Measurements from ENCODE around the gene TMEM252. TPM values are rescaled to one million over a fixed set of nuclear protein-coding genes. Genes with fewer than 3 reads are reported as not detected.

Gene TMEM252
- total RNA-seq, 4 donors from 2014 or later: not detected

DNA sequence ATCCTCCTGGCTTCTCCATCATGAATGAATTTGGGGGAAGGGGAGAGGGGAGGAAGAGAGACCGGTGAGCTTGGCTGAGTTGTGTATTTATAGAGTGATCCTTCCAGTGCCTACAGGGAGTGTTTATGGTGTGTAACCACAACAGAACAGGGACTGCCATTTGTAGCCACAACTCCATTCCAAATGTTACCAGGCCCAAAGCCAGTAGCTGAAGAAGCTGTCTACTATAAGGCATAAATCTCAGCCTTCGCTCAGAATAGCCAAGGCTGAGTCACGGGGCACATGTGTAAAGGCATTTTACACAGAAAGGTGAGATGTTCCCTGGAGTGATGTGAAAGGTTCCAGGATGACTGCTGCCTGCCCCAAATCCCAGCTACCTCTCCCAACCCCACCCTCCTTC is 2.5 kb downstream of the TMEM252 start:
- H3K27me3 ChIP-seq: no peaks in the 10 kb centered on the region
- H3K9me3 ChIP-seq: no peaks in the 10 kb centered on the region
- no peak overlapping the region for H3K4me3 ChIP-seq
- WGBS: 53% methylated on average over 3 of the region's 3 CpGs
- H3K36me3 ChIP-seq: no peaks in the 10 kb centered on the region
- DNase-seq (ENCODE audit: low spot score in 2 of 2): no peak
- no peaks in the 10 kb centered on the region for H3K4me1 ChIP-seq
- no peak overlapping the region for H3K27ac ChIP-seq
- peak; percentile 64 for TF ChIP-seq EP300 (IDR thresholded peaks at IDR 0.05)
- no peak for TF ChIP-seq POLR2AphosphoS5 (IDR thresholded peaks at IDR 0.05)

- Histone ChIP-seq H3K4me1 (no peaks in the 10 kb centered on the region), H3K4me3 (no peak overlapping the region), H3K36me3 (no peaks in the 10 kb centered on the region), H3K27me3 (no peaks in the 10 kb centered on the region), H3K27ac (no peak overlapping the region), H3K9me3 (no peaks in the 10 kb centered on the region)
- no peak for DNase-seq (ENCODE audit: low spot score in 2 of 2)
- 68% methylated on average over 1 of the region's 1 CpG for WGBS
- no peak for TF ChIP-seq CTCF (IDR thresholded peaks at IDR 0.05)
- no peak for TF ChIP-seq POLR2AphosphoS5 (IDR thresholded peaks at IDR 0.05)
- TF ChIP-seq POLR2A (IDR thresholded peaks at IDR 0.05): no peak
- TF ChIP-seq EP300 (IDR thresholded peaks at IDR 0.05): no peak
These were observed 3.1 kb downstream of the TMEM252 start for GRCh38 chr9:68537616-68537880.

DNA sequence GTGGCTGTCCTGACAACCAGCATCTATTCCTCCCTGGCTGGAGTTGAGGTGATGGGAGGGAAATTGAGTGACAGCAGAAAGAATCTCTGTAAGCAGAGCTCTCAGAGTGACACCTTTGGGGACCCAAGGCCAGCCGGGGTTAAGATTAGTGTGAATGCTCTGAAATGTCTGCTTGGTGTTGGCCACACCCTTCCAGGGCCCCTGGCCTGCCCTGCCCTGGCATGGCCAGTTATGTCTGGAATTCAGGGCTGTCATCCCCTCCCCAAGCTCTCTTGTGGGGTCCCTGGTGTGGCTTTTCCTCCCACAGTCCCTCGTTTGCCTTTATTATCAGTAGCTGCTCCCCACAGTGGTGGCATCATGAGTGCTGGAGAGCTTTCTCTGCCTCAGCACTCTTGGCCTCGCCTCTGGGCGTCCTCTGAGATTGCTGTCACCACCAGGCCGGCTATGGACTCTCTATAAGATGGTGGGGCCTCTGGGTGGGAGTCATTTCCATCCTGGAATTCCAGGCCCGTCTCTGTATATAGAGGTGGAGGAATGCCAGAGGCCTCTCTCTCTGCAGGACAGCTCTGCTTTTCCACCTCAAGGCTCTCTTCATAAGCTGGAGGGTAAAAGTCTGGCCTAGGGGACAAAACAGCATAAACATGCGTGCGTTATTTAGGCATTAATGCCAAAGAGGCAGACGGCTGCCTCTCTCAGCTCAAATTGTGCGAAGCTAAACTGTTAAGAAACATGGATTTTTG is 3.6 kb downstream of the TMEM252 start:
- no peak overlapping the region for H3K27ac ChIP-seq
- no peak for TF ChIP-seq POLR2A (IDR thresholded peaks at IDR 0.05)
- no peak for TF ChIP-seq EP300 (IDR thresholded peaks at IDR 0.05)
- no peak for TF ChIP-seq CTCF (IDR thresholded peaks at IDR 0.05)
- TF ChIP-seq POLR2AphosphoS5 (IDR thresholded peaks at IDR 0.05): no peak
- DNase-seq (ENCODE audit: low spot score in 2 of 2): no peak
- H3K9me3 ChIP-seq: no peaks in the 10 kb centered on the region
- no peaks in the 10 kb centered on the region for H3K36me3 ChIP-seq
- H3K4me3 ChIP-seq: no peak overlapping the region
- no peaks in the 10 kb centered on the region for H3K4me1 ChIP-seq
- 80% methylated on average over 10 of the region's 10 CpGs for WGBS
- no peaks in the 10 kb centered on the region for H3K27me3 ChIP-seq

- Histone ChIP-seq H3K27ac (no peak overlapping the region), H3K9me3 (no peaks in the 10 kb centered on the region), H3K4me3 (no peak overlapping the region), H3K4me1 (no peaks in the 10 kb centered on the region), H3K36me3 (no peaks in the 10 kb centered on the region), H3K27me3 (no peaks in the 10 kb centered on the region)
- TF ChIP-seq POLR2AphosphoS5 (IDR thresholded peaks at IDR 0.05): no peak
- TF ChIP-seq CTCF (IDR thresholded peaks at IDR 0.05): no peak
- TF ChIP-seq POLR2A (IDR thresholded peaks at IDR 0.05): no peak
- no peak for TF ChIP-seq EP300 (IDR thresholded peaks at IDR 0.05)
- WGBS: 38% methylated on average over 3 of the region's 3 CpGs
- DNase-seq (ENCODE audit: low spot score in 2 of 2): no peak
These were observed 7.0 kb downstream of the TMEM252 start for GRCh38 chr9:68533678-68534077.

DNA sequence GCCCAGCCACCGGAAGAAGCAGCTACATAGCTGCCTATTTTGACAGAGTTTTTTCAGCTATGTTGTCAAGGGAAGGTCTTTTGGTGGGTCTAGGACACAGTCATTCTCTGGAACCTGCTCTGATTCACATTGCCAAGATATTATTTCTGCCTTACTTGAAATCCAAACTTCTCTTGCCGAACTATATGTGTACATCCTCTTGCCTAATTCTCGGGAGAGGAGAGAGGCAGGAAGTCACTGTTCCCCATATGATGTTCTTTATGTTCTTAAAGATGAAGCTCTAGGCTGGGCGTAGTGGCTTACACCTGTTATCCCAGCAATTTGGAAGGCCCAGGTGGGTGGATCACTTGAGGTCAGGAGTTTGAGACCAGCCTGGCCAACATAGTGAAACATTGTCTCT is 8.6 kb downstream of the TMEM252 start:
- Histone ChIP-seq H3K27ac (no peak overlapping the region), H3K36me3 (no peaks in the 10 kb centered on the region), H3K4me1 (no peaks in the 10 kb centered on the region), H3K27me3 (no peaks in the 10 kb centered on the region), H3K9me3 (no peaks in the 10 kb centered on the region), H3K4me3 (no peak overlapping the region)
- DNase-seq (ENCODE audit: low spot score in 2 of 2): no peak
- WGBS: 85% methylated on average over 4 of the region's 4 CpGs
- TF ChIP-seq POLR2AphosphoS5 (IDR thresholded peaks at IDR 0.05): no peak
- TF ChIP-seq POLR2A (IDR thresholded peaks at IDR 0.05): no peak
- TF ChIP-seq CTCF (IDR thresholded peaks at IDR 0.05): no peak
- no peak for TF ChIP-seq EP300 (IDR thresholded peaks at IDR 0.05)

DNA sequence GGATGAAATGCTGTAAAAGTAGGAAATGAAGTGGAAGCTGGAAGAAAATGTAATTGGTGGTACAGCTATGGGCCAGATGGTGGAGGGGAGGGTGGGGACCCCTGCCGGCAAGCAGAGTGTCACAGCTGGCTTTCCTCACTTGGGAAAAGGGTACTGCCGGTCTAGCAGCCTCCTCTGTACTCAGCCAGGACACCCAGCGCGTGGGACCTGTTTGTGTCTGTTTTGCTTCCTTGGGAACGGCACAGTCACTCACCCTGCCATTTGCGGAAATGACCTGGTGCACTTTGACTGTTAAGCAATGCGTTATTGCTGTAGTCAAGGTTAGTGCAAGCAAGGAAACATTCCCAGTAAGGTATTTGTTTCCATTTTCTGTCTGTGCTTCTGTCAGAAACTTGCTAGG is 10.1 kb downstream of the TMEM252 start:
- no peak overlapping the region for H3K27ac ChIP-seq
- DNase-seq (ENCODE audit: low spot score in 2 of 2): peak in 1 of 2 donors; percentile 79
- 35% methylated on average over 7 of the region's 7 CpGs for WGBS

More for the DNA sequence above, 10.1 kb downstream of the TMEM252 start:
- Histone ChIP-seq H3K9me3 (no peaks in the 10 kb centered on the region), H3K4me3 (no peak overlapping the region), H3K27me3 (no peaks in the 10 kb centered on the region), H3K36me3 (no peaks in the 10 kb centered on the region), H3K4me1 (no peaks in the 10 kb centered on the region)
- TF ChIP-seq POLR2A (IDR thresholded peaks at IDR 0.05) (no peak), EP300 (IDR thresholded peaks at IDR 0.05) (peak; percentile 92)

Measured in suprapubic skin (tissue), 4 donors.